H1 (cell line): Measurements from ENCODE around the gene MPRIP. TPM values are rescaled to one million over a fixed set of nuclear protein-coding genes. Genes with fewer than 3 reads are reported as not detected.

Experiments
- CTCF ChIA-PET: fragments of 300-600 bp; sonication (Branson Sonifier 250); formaldehyde crosslinking; loops from one replicate; lab custom pipeline; 2021; ENCODE audit not compliant: partially characterized antibody; lab: Charles Lee
- POLR2A ChIA-PET: fragments of 300-600 bp; sonication (Branson Sonifier 250); formaldehyde crosslinking; loops from one replicate; lab custom pipeline; 2021; ENCODE audit warnings: inconsistent platforms; ENCODE audit not compliant: partially characterized antibody; lab: Charles Lee
- DNase-seq, 2 experiments: peaks; one replicate each; pipeline versions ENCODE4 v3.0.0 to v3.0.0-alpha.2; 2010 to 2022; ENCODE audit warnings: low spot score in 2 of 2, low read depth in 1 of 2, mixed read lengths in 1 of 2
- FAIRE-seq: peaks from 2 replicates; lab custom pipeline; 2011; peaks lifted over from hg19 to GRCh38; lab: Jason Lieb, UNC
- H2AFZ ChIP-seq: 2 replicates; pipeline ENCODE4 v1.8.1; 2012; ENCODE audit warnings: low read length, inconsistent platforms
- H2AK5ac ChIP-seq: 2 replicates; pipeline ENCODE4 v1.6.1; 2013; ENCODE audit warnings: low read depth, low read length
- H2BK120ac ChIP-seq: replicated peaks from 2 replicates; pipeline ENCODE3; 2013; ENCODE audit warnings: low read depth, low read length, inconsistent platforms
- H2BK12ac ChIP-seq: 2 replicates; pipeline ENCODE4 v1.6.1; 2013; ENCODE audit warnings: low read depth, low read length
- H2BK15ac ChIP-seq: 2 replicates; pipeline ENCODE4 v1.6.1; 2013; ENCODE audit warnings: low read length
- H2BK20ac ChIP-seq: 2 replicates; pipeline ENCODE4 v1.6.1; 2013; ENCODE audit warnings: low read length
- H2BK5ac ChIP-seq: 2 replicates; pipeline ENCODE4 v1.6.1; 2013; ENCODE audit warnings: low read depth, low read length
- H3K14ac ChIP-seq: 2 replicates; pipeline ENCODE4 v1.6.1; 2013; ENCODE audit warnings: inconsistent platforms; ENCODE audit not compliant: insufficient read length
- H3K18ac ChIP-seq: 2 replicates; pipeline ENCODE4 v1.6.1; 2013; ENCODE audit warnings: low read length; ENCODE audit errors: extremely low read depth
- H3K23ac ChIP-seq: 2 replicates; pipeline ENCODE4 v1.6.1; 2013; ENCODE audit warnings: inconsistent platforms; ENCODE audit not compliant: insufficient read length
- H3K23me2 ChIP-seq: 2 replicates; pipeline ENCODE4 v1.6.1; 2013; ENCODE audit warnings: low read depth, low read length
- H3K27ac ChIP-seq: 2 replicates; pipeline ENCODE4 v1.6.1; 2011; ENCODE audit warnings: low read depth, low read length, inconsistent platforms
- H3K27me3 ChIP-seq, 4 experiments: replicated peaks in 1 of 4; 1 replicate in 1 of 4; 2 replicates in 3 of 4; pipeline versions ENCODE4 v1.6.1 to v1.8.1; 2011 to 2013; ENCODE audit warnings: low read length in 3 of 4, mild to moderate bottlenecking in 3 of 4, inconsistent platforms in 2 of 4, mixed read lengths in 2 of 4, moderate library complexity in 1 of 4; ENCODE audit not compliant: control insufficient read depth in 3 of 4, insufficient read depth in 3 of 4; ENCODE audit errors: extremely low read depth in 1 of 4
- H3K36me3 ChIP-seq, 4 experiments: 2 replicates each; pipeline versions ENCODE4 v1.6.1 to v1.8.1; 2011 to 2013; ENCODE audit warnings: mild to moderate bottlenecking in 4 of 4, low read length in 3 of 4, moderate library complexity in 2 of 4, control low read depth in 1 of 4, inconsistent platforms in 1 of 4; ENCODE audit not compliant: insufficient read depth in 4 of 4, control insufficient read depth in 2 of 4
- H3K4ac ChIP-seq: replicated peaks from 2 replicates; pipeline ENCODE3; 2013; ENCODE audit warnings: low read length, low read depth, mixed read lengths, inconsistent platforms; ENCODE audit not compliant: insufficient read length
- H3K4me1 ChIP-seq, 4 experiments: replicated peaks in 1 of 4; 1 replicate in 1 of 4; 2 replicates in 3 of 4; pipeline versions ENCODE4 v1.6.1 to v1.8.1; 2011 to 2013; ENCODE audit warnings: low read length in 3 of 4, inconsistent platforms in 2 of 4, mixed read lengths in 1 of 4; ENCODE audit not compliant: insufficient read depth in 4 of 4, control insufficient read depth in 3 of 4
- H3K4me2 ChIP-seq, 2 experiments: 2 replicates each; pipeline versions ENCODE4 v1.6.1 to v1.8.1; 2011 to 2013; ENCODE audit warnings: low read depth in 2 of 2, low read length in 2 of 2, control low read depth in 1 of 2, inconsistent platforms in 1 of 2, mild to moderate bottlenecking in 1 of 2; ENCODE audit not compliant: insufficient read depth in 1 of 2
- H3K4me3 ChIP-seq, 4 experiments: fragments of 200-600, 300-600 bp in 1 of 4; sonication (generic), shearing (Covaris generic), sonication (Bioruptor Twin) in 1 of 4; 2 replicates each; pipeline versions ENCODE4 v1.5.1 to v1.8.1; 2011 to 2016; ENCODE audit warnings: low read length in 4 of 4, low read depth in 3 of 4, control low read depth in 2 of 4, inconsistent platforms in 2 of 4, mild to moderate bottlenecking in 2 of 4, mixed read lengths in 1 of 4, moderate library complexity in 1 of 4; ENCODE audit not compliant: insufficient read depth in 2 of 4; ENCODE audit errors: extremely low read depth in 1 of 4
- H3K56ac ChIP-seq: replicated peaks from 2 replicates; pipeline ENCODE3; 2013; ENCODE audit warnings: low read depth, mild to moderate bottlenecking, mixed read lengths, low read length, inconsistent platforms; ENCODE audit not compliant: insufficient read length
- H3K79me1 ChIP-seq: 2 replicates; pipeline ENCODE4 v1.6.1; 2013; ENCODE audit warnings: low read depth, low read length, control low read depth
- H3K79me2 ChIP-seq, 2 experiments: 2 replicates each; pipeline versions ENCODE4 v1.6.1 to v1.8.1; 2012 to 2013; ENCODE audit warnings: low read length in 2 of 2, mild to moderate bottlenecking in 2 of 2, inconsistent platforms in 1 of 2; ENCODE audit not compliant: insufficient read depth in 2 of 2, control insufficient read depth in 1 of 2
- H3K9ac ChIP-seq, 4 experiments: replicated peaks in 1 of 4; 1 replicate in 1 of 4; 2 replicates in 3 of 4; pipeline versions ENCODE4 v1.6.1 to v1.8.1; 2011 to 2013; ENCODE audit warnings: low read depth in 3 of 4, low read length in 3 of 4, control low read depth in 2 of 4, mild to moderate bottlenecking in 2 of 4, moderate library complexity in 2 of 4, inconsistent platforms in 1 of 4; ENCODE audit errors: extremely low read depth in 1 of 4
- H3K9me3 ChIP-seq, 2 experiments: 2 replicates each; pipeline versions ENCODE4 v1.6.1 to v1.8.1; 2012 to 2013; ENCODE audit warnings: mild to moderate bottlenecking in 2 of 2, moderate library complexity in 2 of 2, control low read depth in 1 of 2, inconsistent platforms in 1 of 2, low read depth in 1 of 2, low read length in 1 of 2, mixed read lengths in 1 of 2; ENCODE audit not compliant: insufficient read depth in 2 of 2
- H4K20me1 ChIP-seq, 2 experiments: replicated peaks in 1 of 2; 2 replicates each; pipeline versions ENCODE3 to v1.8.1; 2011 to 2013; ENCODE audit warnings: inconsistent platforms in 2 of 2, low read length in 2 of 2, mild to moderate bottlenecking in 1 of 2; ENCODE audit not compliant: insufficient read depth in 2 of 2, control insufficient read depth in 1 of 2
- H4K5ac ChIP-seq: 2 replicates; pipeline ENCODE4 v1.6.1; 2013; ENCODE audit warnings: low read length, low read depth, mixed read lengths, inconsistent platforms; ENCODE audit not compliant: insufficient read length
- H4K8ac ChIP-seq: 2 replicates; pipeline ENCODE4 v1.8.0; 2013; ENCODE audit warnings: mild to moderate bottlenecking, moderate library complexity, low read length, inconsistent platforms; ENCODE audit not compliant: insufficient read depth; ENCODE audit errors: extremely low read depth
- H4K91ac ChIP-seq: replicated peaks from 2 replicates; pipeline ENCODE3; 2013; ENCODE audit warnings: low read length, mixed read lengths, inconsistent platforms; ENCODE audit not compliant: insufficient read length
- BRCA1 ChIP-seq: IDR thresholded peaks from 2 replicates; pipeline ENCODE4 v1.6.1; 2012; ENCODE audit warnings: low read depth, low read length, improper control_type of control experiment
- GABPA ChIP-seq: IDR thresholded peaks from 2 replicates; pipeline ENCODE4 v1.6.1; 2011; ENCODE audit warnings: mild to moderate bottlenecking, low read length, moderate library complexity, borderline replicate concordance; ENCODE audit not compliant: insufficient read depth
- MAFK ChIP-seq: IDR thresholded peaks from 2 replicates; pipeline ENCODE4 v1.6.1; 2012; ENCODE audit warnings: low read depth, mild to moderate bottlenecking, improper control_type of control experiment, low read length
- SIRT6 ChIP-seq: IDR thresholded peaks from one replicate; pipeline ENCODE4 v1.7.1; 2012; ENCODE audit warnings: low read length, inconsistent platforms
- WGBS, 2 experiments: shearing (Covaris generic) in 1 of 2; methylation state at CpG; one replicate each; pipeline versions ENCODE4 v1.1.6 to v1.1.7; 2013 to 2015; ENCODE audit warnings: low lambda C conversion rate in 2 of 2, mixed read lengths in 2 of 2, inconsistent platforms in 1 of 2, low coverage in 1 of 2, missing lambda C conversion rate in 1 of 2; ENCODE audit not compliant: insufficient replicate concordance in 2 of 2, insufficient coverage in 1 of 2, insufficient read length in 1 of 2; ENCODE audit errors: extremely low coverage in 1 of 2, missing lambda C conversion rate in 1 of 2; 5-methylcytosine and 5-hydroxymethylcytosine counted together
- polyA plus RNA-seq, 7 experiments: library from polyadenylated mRNA; depleted of rRNA in 3 of 7; stranded (reverse) in 5 of 7; unstranded in 2 of 7; fragments of >200 nt in 5 of 7; fragments of 200-250 nt in 2 of 7; gene quantifications; 1 replicate in 5 of 7; 2 replicates in 1 of 7; 4 replicates in 1 of 7; pipeline versions ENCODE4 v1.2.1 to v1.2.3, GENCODE V29; 2011 to 2013; ENCODE audit warnings: missing spikeins in 2 of 7, mixed read lengths in 2 of 7
- total RNA-seq: library from RNA; stranded (reverse); fragmentation: NEBNext Ultra II Directional; extraction: Animal tissue kit (Norgen Biotek cat#: 25700); gene quantifications from 2 replicates; pipeline ENCODE4 v1.2.1, GENCODE V29; 2021
- TF ChIP-seq, protein P1 (sequence below): IDR thresholded peaks from 2 replicates; pipeline ENCODE4 v1.6.1; 2011; ENCODE audit warnings: low read length, improper control_type of control experiment

MPRIP gene
- total and polyA plus RNA-seq, 2 of the 8 experiments (the other 6 are each of a cell fraction or from before 2014, with no cell fraction given), result 48.6 to 146 TPM

DNA sequence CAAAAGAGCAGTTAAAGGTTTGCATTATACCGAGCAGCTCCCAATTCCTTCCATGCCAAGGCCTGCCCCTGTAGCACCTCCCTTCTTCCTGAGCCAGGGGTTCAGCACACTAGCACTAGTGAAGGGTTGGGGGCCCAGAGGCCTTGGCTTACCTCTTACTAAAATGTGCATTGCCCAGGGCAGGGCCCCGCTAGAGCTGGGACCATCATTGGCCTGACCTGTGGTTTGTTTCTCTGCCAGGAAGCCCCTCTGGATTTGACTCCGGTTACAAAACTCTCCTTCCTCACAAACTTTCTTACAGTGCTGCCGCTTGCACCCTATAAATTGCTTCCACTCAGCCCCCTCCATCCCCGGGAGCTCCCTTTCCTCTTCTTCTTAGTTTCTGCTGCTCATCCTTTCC, 33.8 kb downstream of the MPRIP start:
- peaks cover 6 to 14% of the 10 kb centered on the region in 2 experiments for H4K20me1 ChIP-seq
- POLR2A ChIA-PET, result no interaction called here

More for the DNA sequence above, 33.8 kb downstream of the MPRIP start:
- Histone ChIP-seq H3K79me1 (peaks cover 18% of the 10 kb centered on the region), H2AFZ (no peak overlapping the region), H4K5ac (no peak overlapping the region), H2AK5ac (no peak overlapping the region), H3K27ac (no peak overlapping the region), H2BK120ac (no peak overlapping the region), H3K36me3 (peaks cover 0 to 11% (median 2%) of the 10 kb centered on the region in 4 experiments; a peak in 2 of 8 replicates), H2BK12ac (no peak overlapping the region), H3K4ac (no peak overlapping the region), H3K9ac (no peak overlapping the region), H3K4me2 (no peak overlapping the region), H4K91ac (no peak overlapping the region), H4K8ac (no peak overlapping the region), H3K4me3 (no peak overlapping the region), H3K23me2 (no peaks in the 10 kb centered on the region), H2BK5ac (no peak overlapping the region), H3K14ac (no peak overlapping the region), H3K79me2 (peaks cover 0 to 42% of the 10 kb centered on the region in 2 experiments; a peak in 3 of 4 replicates), H2BK20ac (no peak overlapping the region), H3K27me3 (no peaks in the 10 kb centered on the region), H3K18ac (no peak overlapping the region), H3K4me1 (no peaks in the 10 kb centered on the region), H3K56ac (no peak overlapping the region), H3K9me3 (no peaks in the 10 kb centered on the region), H3K23ac (no peak overlapping the region), H2BK15ac (no peak overlapping the region)
- WGBS, 2 experiments, result 85% methylated on average over 5 of the region's 5 CpGs; no CpG with 5 or more reads in 1 of the 2 experiments
- DNase-seq, result no peak
- FAIRE-seq, result no peak
- no peak for TF ChIP-seq GABPA
- no peak for TF ChIP-seq BRCA1
- TF ChIP-seq SIRT6, result no peak
- no peak for TF ChIP-seq MAFK
- TF ChIP-seq, protein P1, sequence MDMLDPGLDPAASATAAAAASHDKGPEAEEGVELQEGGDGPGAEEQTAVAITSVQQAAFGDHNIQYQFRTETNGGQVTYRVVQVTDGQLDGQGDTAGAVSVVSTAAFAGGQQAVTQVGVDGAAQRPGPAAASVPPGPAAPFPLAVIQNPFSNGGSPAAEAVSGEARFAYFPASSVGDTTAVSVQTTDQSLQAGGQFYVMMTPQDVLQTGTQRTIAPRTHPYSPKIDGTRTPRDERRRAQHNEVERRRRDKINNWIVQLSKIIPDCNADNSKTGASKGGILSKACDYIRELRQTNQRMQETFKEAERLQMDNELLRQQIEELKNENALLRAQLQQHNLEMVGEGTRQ, result no peak
- CTCF ChIA-PET, result interaction anchor here (0.6 to 1.4 kb wide), 3 partner anchors 31 to 70 kb away, joined by 3 to 4 read pairs (median 3); no protein-coding TSS in a partner anchor
